PC-9 (cell line): ENCODE results near the gene CIAO2B.

Source experiments
- CTCF ChIP-seq: fragments of 200-600 bp; sonication (generic); conservative IDR thresholded peaks from 2 replicates; pipeline ENCODE4 v1.6.1; 2017; ENCODE audit warnings: mixed run types, antibody characterized with exemption, mild to moderate bottlenecking, moderate library complexity
- EZH2 ChIP-seq: fragments of 200-600 bp; sonication (generic); IDR thresholded peaks from 2 replicates; pipeline ENCODE4 v1.8.0; 2017; ENCODE audit warnings: antibody characterized with exemption, low read depth

- TF ChIP-seq EZH2, result no peak
- peak; percentile 88 for TF ChIP-seq CTCF
Measured at GRCh38 chr16:66954097-66954659, 20.0 kb upstream of the CIAO2B start.
